Sciatic nerve (tissue), 2 donors: ENCODE results near the gene PTH1R. TPM values are rescaled to one million over a fixed set of nuclear protein-coding genes. Genes with fewer than 3 reads are reported as not detected.

Source experiments
- ATAC-seq: fragments of 200-7000 bp; cut with Tn5 transposase; one replicate; pipeline ENCODE4 v1.9.1; 2020; ENCODE audit warnings: mild to moderate bottlenecking, moderate library complexity
- DNase-seq: peaks from one replicate; pipeline ENCODE4 v3.0.0-alpha.2; 2020; ENCODE audit warnings: low spot score
- intact Hi-C: fragments of 100-400 bp; cut with DNase I; formaldehyde crosslinking; loops from one replicate; pipeline ENCODE4 v1.14.2; 2022
- total RNA-seq: library from RNA; stranded (reverse); fragmentation: NEBNext Ultra II Directional; extraction: Animal tissue kit (Norgen Biotek cat#: 25700); gene quantifications from one replicate; pipeline ENCODE4 v1.2.1, GENCODE V29; 2021
- donor health status: DM: no; HTN: no; CAD: no.
- donor health status: DM: no; HTN: no; CAD: no.

PTH1R gene
- total RNA-seq, 1 donor from 2014 or later, result 6.6 TPM

- intact Hi-C loops, result no loop called here
- ATAC-seq, result no peak
- no peak for DNase-seq
Measured at GRCh38 chr3:46918634-46919033, 41.1 kb downstream of the PTH1R start.

DNA sequence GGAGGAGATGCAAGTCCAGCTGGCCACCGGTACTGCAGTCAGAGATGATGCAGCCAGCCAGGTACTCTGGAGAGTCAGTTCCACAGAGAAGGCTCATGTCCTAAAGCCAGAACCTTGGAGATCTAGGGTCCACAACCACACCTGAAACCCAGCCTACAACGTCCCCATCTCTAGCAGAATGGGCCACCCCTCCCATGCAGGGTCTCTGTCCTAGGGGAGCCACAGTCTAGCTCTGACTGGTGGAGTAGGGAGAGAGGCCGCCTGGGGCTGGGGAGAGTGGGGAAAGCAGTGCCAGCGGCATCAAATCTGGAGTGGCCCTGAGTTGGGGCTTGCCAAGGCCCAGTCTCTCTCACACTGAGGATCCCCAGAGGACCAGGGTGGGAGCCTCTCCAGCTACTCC, 43.5 kb downstream of the PTH1R start:
- intact Hi-C loops, result no loop called here
- ATAC-seq (no peak), DNase-seq (peak; percentile 28)

DNA sequence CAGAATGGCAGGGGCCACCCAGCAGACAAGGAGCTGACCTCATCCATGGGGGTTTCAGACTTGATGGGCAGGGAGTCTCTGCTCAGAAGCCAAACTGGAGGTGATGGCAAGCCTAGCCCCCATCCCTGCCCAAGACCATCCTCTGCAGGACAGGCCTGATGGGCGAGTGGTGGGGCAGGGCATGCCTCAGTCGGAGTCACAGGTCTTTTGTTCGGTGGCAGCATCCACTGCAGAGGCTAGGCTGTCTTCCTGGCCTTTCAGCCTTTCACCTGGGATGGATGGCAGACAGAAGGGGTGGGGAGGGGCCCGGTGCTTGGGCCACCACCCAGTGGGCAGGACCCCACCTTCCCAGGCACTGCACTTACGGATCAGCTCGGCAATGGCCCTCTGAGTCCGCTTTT, 44.4 kb downstream of the PTH1R start:
- DNase-seq (peak; percentile 33), ATAC-seq (no peak)
- intact Hi-C loops, result no loop called here

GRCh38 chr3:46922426-46922825, 44.9 kb downstream of the PTH1R start:
- ATAC-seq (no peak), DNase-seq (peak; percentile 42)
- intact Hi-C loops, result no loop called here

DNA sequence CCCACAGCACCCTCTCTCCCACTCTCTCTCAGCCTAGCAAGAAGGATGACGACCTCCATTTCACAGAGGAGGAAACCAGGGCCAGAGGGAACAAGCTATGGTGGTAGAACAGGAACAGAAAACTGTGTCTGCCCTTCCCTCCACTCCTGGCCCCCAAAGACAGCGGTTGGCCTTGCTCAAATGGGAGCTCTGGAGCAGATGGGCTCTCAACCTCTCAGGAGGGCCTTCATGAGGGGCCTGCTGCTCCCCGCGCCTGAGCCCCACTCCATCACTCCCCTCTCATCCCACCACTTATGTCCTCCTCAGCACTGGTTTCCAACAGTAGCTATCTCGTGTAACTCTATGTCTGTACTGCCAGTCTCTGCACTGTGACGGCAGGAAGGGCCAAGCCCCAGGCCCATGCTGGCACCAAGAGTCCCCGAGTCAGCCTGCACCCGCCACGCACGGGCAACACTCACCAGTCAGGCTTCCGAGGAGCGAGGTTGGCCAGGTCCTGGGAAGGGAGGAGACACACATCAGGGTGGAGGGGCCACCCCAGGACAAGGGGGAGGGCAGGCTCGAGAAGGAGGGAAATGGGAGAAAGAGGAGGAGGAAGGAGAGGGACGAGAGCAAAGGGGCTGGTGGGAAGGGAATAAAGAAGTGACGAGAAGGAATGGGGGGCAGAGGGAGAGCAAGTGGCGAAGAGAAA, 45.5 kb downstream of the PTH1R start:
- intact Hi-C loops, result no loop called here
- DNase-seq, result peak; percentile 51
- ATAC-seq, result no peak

- DNase-seq, result peak; percentile 56
- intact Hi-C loops, result no loop called here
- no peak for ATAC-seq
Measured at GRCh38 chr3:46923559-46924350, 46.2 kb downstream of the PTH1R start.

GRCh38 chr3:46924921-46925584, 47.5 kb downstream of the PTH1R start:
- intact Hi-C loops, result no loop called here
- ATAC-seq (no peak), DNase-seq (peak; percentile 51)

DNA sequence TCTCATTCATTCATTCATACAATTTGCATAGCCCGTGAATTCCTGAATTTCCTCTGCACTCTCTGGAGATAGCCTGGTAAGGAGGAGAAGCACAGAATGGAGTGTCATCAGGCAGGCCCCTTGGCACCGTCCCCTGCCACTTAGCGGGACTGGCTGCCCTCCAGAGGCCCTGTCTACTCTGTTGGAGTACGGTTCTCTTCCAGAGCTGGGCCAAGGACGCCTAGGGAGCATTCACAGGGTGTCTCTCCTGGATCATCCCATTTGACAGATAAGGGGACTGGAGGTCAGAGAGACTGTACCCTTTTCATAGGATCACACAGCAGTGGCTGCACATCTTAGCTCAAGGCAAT, 48.0 kb downstream of the PTH1R start:
- no peak for DNase-seq
- intact Hi-C loops, result no loop called here
- ATAC-seq, result no peak

DNA sequence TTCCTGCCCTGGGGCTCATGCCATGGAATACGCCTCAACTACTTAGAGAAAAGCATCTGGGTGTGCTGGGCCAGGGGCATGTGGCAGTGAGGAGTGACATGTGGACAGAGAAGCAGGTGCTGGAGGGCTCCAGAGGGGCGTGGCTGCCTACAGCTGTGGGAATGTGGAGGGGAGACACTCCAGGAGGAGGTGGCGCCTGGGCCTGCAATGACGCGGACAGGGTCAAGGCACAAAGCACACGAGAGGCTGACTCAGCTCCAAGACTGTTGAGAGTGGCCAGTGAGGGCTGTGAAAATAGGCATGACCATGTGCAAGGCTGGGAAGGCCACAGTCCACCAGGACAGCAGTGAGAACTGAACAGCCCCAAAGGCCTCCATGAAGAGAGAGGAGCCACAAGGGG, 48.5 kb downstream of the PTH1R start:
- DNase-seq, result peak; percentile 51
- intact Hi-C loops, result no loop called here
- ATAC-seq, result no peak

DNA sequence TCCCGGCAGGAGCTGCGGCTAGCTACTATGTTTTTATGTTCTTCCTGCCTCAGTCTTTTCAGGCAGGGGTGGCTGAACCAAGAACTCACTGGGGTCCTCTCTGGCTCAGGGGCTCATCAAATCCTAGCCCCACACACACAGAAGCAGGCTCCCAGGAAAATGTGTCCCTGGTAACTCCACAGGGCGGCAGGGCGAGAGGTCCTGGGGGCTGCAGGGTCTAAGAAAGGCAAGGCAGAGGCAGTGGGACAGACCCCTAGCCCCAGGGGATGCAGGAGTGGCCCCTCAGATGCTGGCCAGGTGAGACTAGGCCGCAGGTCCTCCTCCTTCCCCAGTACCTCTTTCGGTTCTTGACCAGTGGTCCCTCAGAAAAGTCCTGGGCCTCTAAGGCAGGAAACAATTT, 48.9 kb downstream of the PTH1R start:
- intact Hi-C loops, result no loop called here
- ATAC-seq (no peak), DNase-seq (peak; percentile 44)

GRCh38 chr3:46926871-46927717, 49.6 kb downstream of the PTH1R start:
- DNase-seq, result peak; percentile 54
- intact Hi-C loops, result no loop called here
- peak; percentile 14 for ATAC-seq

GRCh38 chr3:46927718-46928073, 50.2 kb downstream of the PTH1R start:
- no peak for ATAC-seq
- intact Hi-C loops, result no loop called here
- DNase-seq, result peak; percentile 34

DNA sequence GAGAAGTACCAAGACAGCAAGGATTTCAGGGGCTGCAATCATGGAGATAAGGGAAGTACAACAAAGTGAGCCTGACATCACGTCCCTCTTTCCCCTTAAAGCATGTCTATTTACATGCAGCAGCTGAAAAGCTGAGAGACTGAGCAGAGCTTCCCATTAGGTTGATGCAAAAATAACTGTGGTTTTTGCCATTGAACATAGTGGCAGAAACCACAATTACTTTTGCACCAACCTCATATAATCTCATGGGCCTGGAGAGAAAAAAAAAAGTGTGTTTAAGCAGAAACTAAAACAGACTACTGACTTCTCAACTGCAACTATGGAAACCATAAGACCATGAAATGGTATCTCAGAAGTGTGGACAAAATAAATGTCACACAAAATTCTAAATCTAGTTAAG, 50.8 kb downstream of the PTH1R start:
- intact Hi-C loops, result no loop called here
- ATAC-seq (no peak), DNase-seq (no peak)

DNA sequence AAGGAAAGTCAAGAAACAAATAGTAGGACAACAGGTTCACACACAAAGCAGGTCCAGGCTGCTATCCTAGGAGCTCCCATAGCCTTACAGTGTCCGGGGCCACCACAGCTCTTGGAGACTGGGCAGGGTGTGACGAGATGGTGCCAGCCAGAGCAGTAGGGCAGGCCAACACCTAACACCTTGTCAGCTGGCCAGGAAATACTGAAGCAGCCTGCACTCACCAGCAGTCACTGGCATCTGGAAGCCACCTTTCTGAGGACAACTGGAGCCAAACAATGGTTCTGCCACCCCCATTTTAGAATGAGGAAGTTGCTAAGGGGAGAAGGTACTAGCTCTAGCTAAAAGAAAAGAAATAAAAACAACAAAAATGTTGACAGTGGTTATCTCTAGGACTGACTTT, 51.8 kb downstream of the PTH1R start:
- DNase-seq, result peak; percentile 45
- ATAC-seq, result no peak
- intact Hi-C loops, result no loop called here

DNA sequence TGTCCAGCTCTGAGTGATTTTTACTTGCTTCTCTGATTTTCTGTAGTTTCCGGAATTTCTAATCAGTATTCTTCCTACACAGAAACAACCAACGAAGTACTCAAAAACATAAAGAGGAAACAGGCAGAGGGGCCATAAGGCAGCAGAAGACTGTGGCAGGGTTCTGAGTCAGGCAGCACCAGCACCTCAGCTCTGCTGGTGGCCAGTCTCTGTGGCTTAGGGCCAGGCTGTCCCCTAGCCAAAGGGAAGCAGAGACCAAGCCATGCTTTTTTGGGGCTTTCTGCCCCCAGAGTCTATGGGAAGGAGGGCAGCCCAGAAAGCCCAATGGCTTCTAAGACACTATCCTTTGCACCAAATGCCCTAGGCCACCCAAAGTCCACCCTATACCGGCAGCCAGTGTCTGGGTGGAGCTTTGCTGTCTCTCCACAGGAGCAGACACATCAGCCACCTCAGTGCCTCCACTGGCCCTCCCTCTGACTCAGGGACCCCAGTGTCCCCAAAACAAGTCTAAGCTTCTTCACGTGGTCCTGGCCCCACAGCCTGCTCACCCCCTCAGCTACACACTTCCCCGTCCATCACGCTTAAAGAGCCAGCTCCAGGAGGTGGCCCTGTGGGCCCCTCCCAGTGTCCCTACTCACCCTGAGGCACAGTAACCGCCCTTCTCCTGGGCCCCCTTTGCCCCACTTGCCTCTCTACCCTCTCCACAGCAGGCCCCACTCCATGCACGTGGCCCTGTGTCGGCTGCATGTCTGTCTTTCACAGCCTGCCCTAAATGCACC, 52.8 kb downstream of the PTH1R start:
- peak; percentile 52 for DNase-seq
- ATAC-seq, result no peak
- intact Hi-C loops, result no loop called here

DNA sequence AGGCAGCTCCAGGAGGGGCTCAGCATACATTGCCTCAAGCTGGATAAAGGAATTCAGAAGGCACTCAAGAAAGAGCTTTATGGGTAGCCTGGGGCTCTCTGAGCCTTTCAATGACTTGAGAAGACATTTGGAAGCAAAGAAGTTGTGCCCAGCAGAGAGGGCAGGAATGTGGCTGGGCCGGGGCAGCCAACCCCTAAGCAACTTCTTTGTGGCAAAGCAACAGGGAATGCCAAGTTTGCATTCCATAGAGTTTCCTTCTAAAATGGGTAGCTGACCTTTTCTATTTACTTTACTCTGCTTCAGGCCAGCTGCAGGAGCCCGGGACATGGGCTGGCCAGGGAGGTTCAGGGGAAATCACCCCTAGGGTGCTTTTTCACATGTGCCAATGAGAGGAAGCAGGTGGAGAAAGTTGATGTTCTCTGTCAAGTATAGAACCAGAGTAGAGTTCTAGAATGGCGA, 53.5 kb downstream of the PTH1R start:
- ATAC-seq, result no peak
- peak; percentile 14 for DNase-seq
- intact Hi-C loops, result no loop called here

- intact Hi-C loops, result no loop called here
- peak; percentile 52 for ATAC-seq
- peak; percentile 73 for DNase-seq
Measured at GRCh38 chr3:46931631-46932331, 54.3 kb downstream of the PTH1R start.
